Right lung (tissue), 5 donors: Measurements from ENCODE around the gene PDXK. TPM values are rescaled to one million over a fixed set of nuclear protein-coding genes. Genes with fewer than 3 reads are reported as not detected.

Experiments
- DNase-seq, 2 donors: peaks; one replicate each; pipeline ENCODE4 v3.0.0-alpha.2; 2013
- polyA plus RNA-seq, 5 donors: library from polyadenylated mRNA; unstranded; fragments of 120-200 nt; gene quantifications; one replicate each; pipeline versions ENCODE4 v1.2.1 to v1.2.3, GENCODE V29; 2013; ENCODE audit warnings: inconsistent platforms in 1 of 5, low replicate concordance in 1 of 5; ENCODE audit not compliant: insufficient read length in 5 of 5, insufficient read depth in 1 of 5

The PDXK gene
- polyA plus RNA-seq, 5 donors: 37.0 to 54.2 (median 39.6) TPM

GRCh38 chr21:43720539-43721166 is 1.7 kb downstream of the PDXK start:
- no peak for DNase-seq

GRCh38 chr21:43721206-43721605 is 2.3 kb downstream of the PDXK start:
- DNase-seq: no peak

GRCh38 chr21:43721939-43722338 is 3.0 kb downstream of the PDXK start:
- DNase-seq: no peak

- DNase-seq: no peak
These were observed 4.7 kb downstream of the PDXK start for GRCh38 chr21:43723648-43724047.

GRCh38 chr21:43726686-43727518 is 8.0 kb downstream of the PDXK start:
- DNase-seq: no peak

GRCh38 chr21:43727519-43728153 is 8.7 kb downstream of the PDXK start:
- DNase-seq: no peak

- no peak for DNase-seq
These were observed 9.2 kb downstream of the PDXK start for GRCh38 chr21:43728154-43728466.

GRCh38 chr21:43728467-43729390 is 9.8 kb downstream of the PDXK start:
- peak; percentile 80 to 86 for DNase-seq

GRCh38 chr21:43731476-43731875 is 12.5 kb downstream of the PDXK start:
- DNase-seq: no peak

GRCh38 chr21:43731891-43732711 is 13.2 kb downstream of the PDXK start:
- DNase-seq: no peak

GRCh38 chr21:43733060-43733459 is 14.1 kb downstream of the PDXK start:
- no peak for DNase-seq

GRCh38 chr21:43733529-43734071 is 14.7 kb downstream of the PDXK start:
- no peak for DNase-seq

- no peak for DNase-seq
These were observed 15.4 kb downstream of the PDXK start for GRCh38 chr21:43734131-43734927.

- DNase-seq: peak in 1 of 2 donors; percentile 13
These were observed 15.9 kb downstream of the PDXK start for GRCh38 chr21:43734928-43735229.

- DNase-seq: no peak
These were observed 16.5 kb downstream of the PDXK start for GRCh38 chr21:43735236-43736091.

GRCh38 chr21:43736224-43736883 is 17.4 kb downstream of the PDXK start:
- no peak for DNase-seq

GRCh38 chr21:43737158-43737950 is 18.4 kb downstream of the PDXK start:
- DNase-seq: no peak
